Activated T-helper 1 cell treated with anti-CD3 and anti-CD28 coated beads, Interleukin-12 subunit alpha, Interleukin-12 subunit beta, Interleukin-2, Interleukin-4 antibody, amounts not matched to agents 30 ng/mL and 10 ng/mL and 1 ng/mL, durations not matched to agents 14 hours and 24 hours and 36 hours (primary cell): ENCODE measurements around the gene SPRTN. TPM values are rescaled to one million over a fixed set of nuclear protein-coding genes. Genes with fewer than 3 reads are reported as not detected.

Experiments used
- DNase-seq: peaks from one replicate; pipeline ENCODE4 v3.0.0; 2021; ENCODE audit warnings: low spot score
- H3K27ac Mint-ChIP-seq: one replicate; pipeline ENCODE4 v1.8.0; 2021; ENCODE audit warnings: mild to moderate bottlenecking, mixed read lengths
- H3K27me3 Mint-ChIP-seq: one replicate; pipeline ENCODE4 v1.8.0; 2022; ENCODE audit warnings: mild to moderate bottlenecking, moderate library complexity, mixed read lengths; ENCODE audit not compliant: insufficient read depth
- H3K36me3 Mint-ChIP-seq: one replicate; pipeline ENCODE4 v1.8.0; 2021; ENCODE audit warnings: low read depth, mixed read lengths
- H3K4me1 Mint-ChIP-seq: one replicate; pipeline ENCODE4 v1.8.0; 2021; ENCODE audit warnings: low read depth, mixed read lengths
- H3K4me3 Mint-ChIP-seq: one replicate; pipeline ENCODE4 v1.8.0; 2021; ENCODE audit warnings: mild to moderate bottlenecking, moderate library complexity, mixed read lengths
- H3K9me3 Mint-ChIP-seq: one replicate; pipeline ENCODE4 v1.8.0; 2021; ENCODE audit warnings: mixed read lengths
- intact Hi-C: fragments of 100-400 bp; cut with micrococcal nuclease; formaldehyde crosslinking; loops from one replicate; pipeline ENCODE4 v1.15.1; 2024
- total RNA-seq: library from RNA; stranded (reverse); gene quantifications from 2 replicates; pipeline ENCODE4 v1.2.3, GENCODE V29; 2022

SPRTN gene
- total RNA-seq, 1 donor from 2014 or later = 13.5 TPM

GRCh38 chr1:231364192-231364591 is 26.1 kb downstream of the SPRTN start:
- peaks cover 5% of the 10 kb centered on the region for H3K4me1 Mint-ChIP-seq
- intact Hi-C loops = no loop called here
- H3K27ac Mint-ChIP-seq = no peak overlapping the region
- no peak for DNase-seq
- peaks cover 38% of the 10 kb centered on the region for H3K36me3 Mint-ChIP-seq
- H3K9me3 Mint-ChIP-seq = no peaks in the 10 kb centered on the region
- no peak overlapping the region for H3K4me3 Mint-ChIP-seq
- H3K27me3 Mint-ChIP-seq = no peaks in the 10 kb centered on the region

GRCh38 chr1:231369282-231369681 is 31.2 kb downstream of the SPRTN start:
- Mint-ChIP-seq H3K27ac (no peak overlapping the region), H3K36me3 (peaks cover 29% of the 10 kb centered on the region), H3K4me3 (no peak overlapping the region), H3K27me3 (no peaks in the 10 kb centered on the region), H3K9me3 (no peaks in the 10 kb centered on the region), H3K4me1 (no peaks in the 10 kb centered on the region)
- intact Hi-C loops = no loop called here
- no peak for DNase-seq

GRCh38 chr1:231372501-231372900 is 34.4 kb downstream of the SPRTN start:
- H3K9me3 Mint-ChIP-seq = no peaks in the 10 kb centered on the region
- peaks cover 19% of the 10 kb centered on the region for H3K4me1 Mint-ChIP-seq
- peaks cover 13% of the 10 kb centered on the region for H3K36me3 Mint-ChIP-seq
- H3K27me3 Mint-ChIP-seq = no peaks in the 10 kb centered on the region
- intact Hi-C loops = no loop called here
- H3K27ac Mint-ChIP-seq = no peak overlapping the region
- H3K4me3 Mint-ChIP-seq = no peak overlapping the region
- no peak for DNase-seq

- DNase-seq = no peak
- Mint-ChIP-seq H3K4me3 (no peak overlapping the region), H3K27me3 (no peaks in the 10 kb centered on the region), H3K27ac (no peak overlapping the region), H3K36me3 (peaks cover 8% of the 10 kb centered on the region), H3K9me3 (no peaks in the 10 kb centered on the region), H3K4me1 (peaks cover 37% of the 10 kb centered on the region)
- intact Hi-C loops = no loop called here
These were observed 36.3 kb downstream of the SPRTN start for GRCh38 chr1:231374394-231374793.

GRCh38 chr1:231376101-231376500 is 38.0 kb downstream of the SPRTN start:
- Mint-ChIP-seq H3K27me3 (no peaks in the 10 kb centered on the region), H3K9me3 (no peaks in the 10 kb centered on the region), H3K4me3 (no peak overlapping the region), H3K27ac (no peak overlapping the region), H3K4me1 (peaks cover 43% of the 10 kb centered on the region), H3K36me3 (peaks cover 2% of the 10 kb centered on the region)
- DNase-seq = no peak
- intact Hi-C loops = loop anchor here (1.0 to 2.0 kb wide), 2 partner anchors 15 to 84 kb away; no protein-coding TSS in a partner anchor

GRCh38 chr1:231376875-231377549 is 38.9 kb downstream of the SPRTN start:
- peak overlapping the region; percentile 6 for H3K4me3 Mint-ChIP-seq
- H3K27me3 Mint-ChIP-seq = no peaks in the 10 kb centered on the region
- peaks cover 43% of the 10 kb centered on the region for H3K4me1 Mint-ChIP-seq
- H3K27ac Mint-ChIP-seq = peak overlapping the region; percentile 78
- no peaks in the 10 kb centered on the region for H3K36me3 Mint-ChIP-seq
- intact Hi-C loops = loop anchor here (1.0 to 2.0 kb wide), 4 partner anchors 14 to 151 kb away; partner anchors contain the start of gene TSNAX
- no peaks in the 10 kb centered on the region for H3K9me3 Mint-ChIP-seq
- peak; percentile 13 for DNase-seq

GRCh38 chr1:231381729-231382128 is 43.6 kb downstream of the SPRTN start:
- peaks cover 1% of the 10 kb centered on the region for H3K36me3 Mint-ChIP-seq
- no peak for DNase-seq
- intact Hi-C loops = no loop called here
- no peak overlapping the region for H3K4me3 Mint-ChIP-seq
- H3K27ac Mint-ChIP-seq = no peak overlapping the region
- no peaks in the 10 kb centered on the region for H3K27me3 Mint-ChIP-seq
- peaks cover 32% of the 10 kb centered on the region for H3K4me1 Mint-ChIP-seq
- H3K9me3 Mint-ChIP-seq = no peaks in the 10 kb centered on the region

- Mint-ChIP-seq H3K27me3 (no peaks in the 10 kb centered on the region), H3K27ac (no peak overlapping the region), H3K4me1 (peaks cover 25% of the 10 kb centered on the region), H3K4me3 (no peak overlapping the region), H3K36me3 (peaks cover 1% of the 10 kb centered on the region), H3K9me3 (no peaks in the 10 kb centered on the region)
- intact Hi-C loops = no loop called here
- no peak for DNase-seq
These were observed 44.3 kb downstream of the SPRTN start for GRCh38 chr1:231382426-231382825.

GRCh38 chr1:231383159-231383860 is 45.2 kb downstream of the SPRTN start:
- H3K36me3 Mint-ChIP-seq = peaks cover 6% of the 10 kb centered on the region
- no peaks in the 10 kb centered on the region for H3K9me3 Mint-ChIP-seq
- intact Hi-C loops = no loop called here
- DNase-seq = no peak
- H3K4me1 Mint-ChIP-seq = peaks cover 26% of the 10 kb centered on the region
- no peak overlapping the region for H3K4me3 Mint-ChIP-seq
- no peaks in the 10 kb centered on the region for H3K27me3 Mint-ChIP-seq
- no peak overlapping the region for H3K27ac Mint-ChIP-seq

GRCh38 chr1:231384696-231385415 is 46.8 kb downstream of the SPRTN start:
- Mint-ChIP-seq H3K27me3 (no peaks in the 10 kb centered on the region), H3K36me3 (peaks cover 6% of the 10 kb centered on the region), H3K4me3 (no peak overlapping the region), H3K9me3 (no peaks in the 10 kb centered on the region), H3K4me1 (peaks cover 20% of the 10 kb centered on the region), H3K27ac (no peak overlapping the region)
- no peak for DNase-seq
- intact Hi-C loops = no loop called here

GRCh38 chr1:231385416-231385748 is 47.3 kb downstream of the SPRTN start:
- no peak for DNase-seq
- Mint-ChIP-seq H3K4me3 (no peak overlapping the region), H3K27ac (no peak overlapping the region), H3K4me1 (peaks cover 24% of the 10 kb centered on the region), H3K27me3 (no peaks in the 10 kb centered on the region), H3K9me3 (no peaks in the 10 kb centered on the region), H3K36me3 (peaks cover 11% of the 10 kb centered on the region)
- intact Hi-C loops = no loop called here

- intact Hi-C loops = no loop called here
- Mint-ChIP-seq H3K36me3 (peaks cover 12% of the 10 kb centered on the region), H3K27me3 (no peaks in the 10 kb centered on the region), H3K9me3 (no peaks in the 10 kb centered on the region), H3K4me1 (peaks cover 34% of the 10 kb centered on the region), H3K27ac (no peak overlapping the region), H3K4me3 (no peak overlapping the region)
- DNase-seq = no peak
These were observed 48.4 kb downstream of the SPRTN start for GRCh38 chr1:231386466-231386865.
